ENCODE measurements around the gene KDM5A. TPM values are rescaled to one million over a fixed set of nuclear protein-coding genes. Genes with fewer than 3 reads are reported as not detected.

The KDM5A gene
- polyA plus RNA-seq, 1 donor from 2014 or later, result 11.2 TPM

- Histone ChIP-seq H3K9me3 (ENCODE audit: low read length) (no peaks in the 10 kb centered on the region), H3K4me2 (ENCODE audit: low read length) (no peak overlapping the region), H3F3A (ENCODE audit: insufficient read depth, low read length, poor library complexity, severe bottlenecking) (no peaks in the 10 kb centered on the region), H2AFZ (ENCODE audit: low read depth, low read length) (no peak overlapping the region), H3K27ac (ENCODE audit: low read length) (no peak overlapping the region), H3K4me3 (ENCODE audit: low read length) (no peak overlapping the region), H3K79me2 (replicated peaks; ENCODE audit: insufficient read depth, low read length) (no peaks in the 10 kb centered on the region), H3K9me2 (ENCODE audit: insufficient read depth, low read length) (no peaks in the 10 kb centered on the region), H3K36me3 (ENCODE audit: insufficient read depth, low read length) (no peaks in the 10 kb centered on the region), H3K9ac (ENCODE audit: low read length) (no peak overlapping the region), H3K27me3 (ENCODE audit: insufficient read depth, low read depth, low read length) (no peaks in the 10 kb centered on the region), H4K20me1 (ENCODE audit: insufficient read depth) (no peaks in the 10 kb centered on the region)
- no peak for TF ChIP-seq TAF1 (IDR thresholded peaks at IDR 0.05; ENCODE audit: low read depth)
- TF ChIP-seq CTCF (IDR thresholded peaks at IDR 0.05; ENCODE audit: poor library complexity, severe bottlenecking), result no peak
- TF ChIP-seq EZH2 (IDR thresholded peaks at IDR 0.05; ENCODE audit: borderline replicate concordance, insufficient read depth, low read length, poor library complexity, severe bottlenecking), result no peak
- TF ChIP-seq SMC3 (conservative IDR thresholded peaks at IDR 0.05; ENCODE audit: poor library complexity), result no peak
- no peak for TF ChIP-seq MXI1 (conservative IDR thresholded peaks at IDR 0.05; ENCODE audit: poor library complexity, severe bottlenecking)
- no peak for TF ChIP-seq EP300 (conservative IDR thresholded peaks at IDR 0.05; ENCODE audit: poor library complexity, severe bottlenecking)
- TF ChIP-seq POLR2AphosphoS5 (IDR thresholded peaks at IDR 0.05), result no peak
- TF ChIP-seq RAD21 (conservative IDR thresholded peaks at IDR 0.05), result no peak
- TF ChIP-seq REST (IDR thresholded peaks at IDR 0.05; ENCODE audit: borderline replicate concordance), result no peak
These were observed 132.9 kb downstream of the KDM5A start for GRCh38 chr12:256225-256624.

GRCh38 chr12:254912-255311 lies 134.2 kb downstream of the KDM5A start:
- Histone ChIP-seq H3K36me3 (ENCODE audit: insufficient read depth, low read length) (no peaks in the 10 kb centered on the region), H3K27ac (ENCODE audit: low read length) (no peak overlapping the region), H3F3A (ENCODE audit: insufficient read depth, low read length, poor library complexity, severe bottlenecking) (no peaks in the 10 kb centered on the region), H3K9ac (ENCODE audit: low read length) (no peak overlapping the region), H2AFZ (ENCODE audit: low read depth, low read length) (no peak overlapping the region), H3K4me3 (ENCODE audit: low read length) (no peak overlapping the region), H3K79me2 (replicated peaks; ENCODE audit: insufficient read depth, low read length) (no peaks in the 10 kb centered on the region), H3K9me2 (ENCODE audit: insufficient read depth, low read length) (no peaks in the 10 kb centered on the region), H3K9me3 (ENCODE audit: low read length) (no peaks in the 10 kb centered on the region), H4K20me1 (ENCODE audit: insufficient read depth) (no peaks in the 10 kb centered on the region), H3K27me3 (ENCODE audit: insufficient read depth, low read depth, low read length) (no peaks in the 10 kb centered on the region), H3K4me2 (ENCODE audit: low read length) (no peak overlapping the region)
- no peak for TF ChIP-seq SMC3 (conservative IDR thresholded peaks at IDR 0.05; ENCODE audit: poor library complexity)
- no peak for TF ChIP-seq POLR2AphosphoS5 (IDR thresholded peaks at IDR 0.05)
- TF ChIP-seq RAD21 (conservative IDR thresholded peaks at IDR 0.05), result no peak
- no peak for TF ChIP-seq REST (IDR thresholded peaks at IDR 0.05; ENCODE audit: borderline replicate concordance)
- TF ChIP-seq EP300 (conservative IDR thresholded peaks at IDR 0.05; ENCODE audit: poor library complexity, severe bottlenecking), result no peak
- TF ChIP-seq CTCF (IDR thresholded peaks at IDR 0.05; ENCODE audit: poor library complexity, severe bottlenecking), result no peak
- no peak for TF ChIP-seq TAF1 (IDR thresholded peaks at IDR 0.05; ENCODE audit: low read depth)
- no peak for TF ChIP-seq MXI1 (conservative IDR thresholded peaks at IDR 0.05; ENCODE audit: poor library complexity, severe bottlenecking)
- no peak for TF ChIP-seq EZH2 (IDR thresholded peaks at IDR 0.05; ENCODE audit: borderline replicate concordance, insufficient read depth, low read length, poor library complexity, severe bottlenecking)
